Ishikawa (cell line): Measurements from ENCODE around the gene MADCAM1.

Source experiments
- CEBPB ChIP-seq: IDR thresholded peaks from 2 replicates; pipeline ENCODE4 v1.6.1; 2012
- CREB1 ChIP-seq: IDR thresholded peaks from 2 replicates; pipeline ENCODE4 v1.6.1; 2012; ENCODE audit warnings: low read depth
- FOXM1 ChIP-seq: IDR thresholded peaks from 2 replicates; pipeline ENCODE4 v1.6.1; 2012; ENCODE audit warnings: low read depth, borderline replicate concordance
- NFIC ChIP-seq: IDR thresholded peaks from 2 replicates; pipeline ENCODE4 v1.6.1; 2012
- RAD21 ChIP-seq: IDR thresholded peaks from 2 replicates; pipeline ENCODE4 v1.6.1; 2012; ENCODE audit warnings: low read depth
- TEAD4 ChIP-seq: IDR thresholded peaks from 2 replicates; pipeline ENCODE4 v1.6.1; 2012
- YY1 ChIP-seq: IDR thresholded peaks from 2 replicates; pipeline ENCODE4 v1.6.1; 2012; ENCODE audit warnings: low read depth
- ZBTB7A ChIP-seq: IDR thresholded peaks from 2 replicates; pipeline ENCODE4 v1.6.1; 2012; ENCODE audit warnings: low read depth
- TF ChIP-seq, protein P1 (sequence below): IDR thresholded peaks from 2 replicates; pipeline ENCODE4 v1.6.1; 2012
- TF ChIP-seq, protein P2 (sequence below): IDR thresholded peaks from 2 replicates; pipeline ENCODE4 v1.6.1; 2012; ENCODE audit warnings: low read depth, mild to moderate bottlenecking
- TF ChIP-seq, protein P3 (sequence below): IDR thresholded peaks from 2 replicates; pipeline ENCODE4 v1.6.1; 2012

DNA sequence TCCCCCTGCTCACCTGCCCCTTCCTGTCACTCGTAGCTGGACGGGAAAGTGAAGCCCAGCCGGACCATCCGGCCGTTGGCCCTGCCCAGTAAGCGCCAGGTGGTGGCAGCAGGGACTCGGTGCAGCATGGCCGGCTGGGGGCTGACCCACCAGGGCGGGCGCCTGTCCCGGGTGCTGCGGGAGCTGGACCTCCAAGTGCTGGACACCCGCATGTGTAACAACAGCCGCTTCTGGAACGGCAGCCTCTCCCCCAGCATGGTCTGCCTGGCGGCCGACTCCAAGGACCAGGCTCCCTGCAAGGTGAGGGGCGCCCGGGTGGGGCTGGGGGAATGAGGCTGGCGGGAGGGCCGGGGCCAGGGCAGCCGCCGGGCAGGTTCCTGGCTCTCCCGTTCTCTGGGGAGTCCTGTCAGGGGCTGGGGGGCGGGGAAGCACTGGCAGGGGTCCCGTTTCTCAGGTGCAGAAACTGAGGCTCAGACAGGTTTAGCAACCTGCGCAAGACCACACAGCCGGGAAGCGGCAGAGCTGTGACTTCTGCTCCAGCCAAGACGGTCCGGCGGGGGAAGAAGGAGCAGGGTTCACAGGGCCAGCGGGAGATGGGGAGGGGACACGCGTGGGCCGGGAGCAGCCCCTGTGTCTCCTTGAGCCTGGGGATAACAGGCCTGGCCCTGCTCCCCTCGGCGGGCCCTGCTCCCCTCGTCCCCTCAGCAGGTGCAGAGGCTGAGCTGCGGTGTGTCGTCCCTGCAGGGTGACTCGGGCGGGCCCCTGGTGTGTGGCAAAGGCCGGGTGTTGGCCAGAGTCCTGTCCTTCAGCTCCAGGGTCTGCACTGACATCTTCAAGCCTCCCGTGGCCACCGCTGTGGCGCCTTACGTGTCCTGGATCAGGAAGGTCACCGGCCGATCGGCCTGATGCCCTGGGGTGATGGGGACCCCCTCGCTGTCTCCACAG lies 52.9 kb downstream of the MADCAM1 start:
- TF ChIP-seq, protein P1, sequence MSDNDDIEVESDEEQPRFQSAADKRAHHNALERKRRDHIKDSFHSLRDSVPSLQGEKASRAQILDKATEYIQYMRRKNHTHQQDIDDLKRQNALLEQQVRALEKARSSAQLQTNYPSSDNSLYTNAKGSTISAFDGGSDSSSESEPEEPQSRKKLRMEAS: no peak
- no peak for TF ChIP-seq YY1
- no peak for TF ChIP-seq TEAD4
- no peak for TF ChIP-seq ZBTB7A
- no peak for TF ChIP-seq CREB1
- TF ChIP-seq CEBPB: no peak
- no peak for TF ChIP-seq NFIC
- TF ChIP-seq FOXM1: no peak
- TF ChIP-seq RAD21: peak; percentile 36; the same call in 1 of the 2 replicates
- TF ChIP-seq, protein P2, sequence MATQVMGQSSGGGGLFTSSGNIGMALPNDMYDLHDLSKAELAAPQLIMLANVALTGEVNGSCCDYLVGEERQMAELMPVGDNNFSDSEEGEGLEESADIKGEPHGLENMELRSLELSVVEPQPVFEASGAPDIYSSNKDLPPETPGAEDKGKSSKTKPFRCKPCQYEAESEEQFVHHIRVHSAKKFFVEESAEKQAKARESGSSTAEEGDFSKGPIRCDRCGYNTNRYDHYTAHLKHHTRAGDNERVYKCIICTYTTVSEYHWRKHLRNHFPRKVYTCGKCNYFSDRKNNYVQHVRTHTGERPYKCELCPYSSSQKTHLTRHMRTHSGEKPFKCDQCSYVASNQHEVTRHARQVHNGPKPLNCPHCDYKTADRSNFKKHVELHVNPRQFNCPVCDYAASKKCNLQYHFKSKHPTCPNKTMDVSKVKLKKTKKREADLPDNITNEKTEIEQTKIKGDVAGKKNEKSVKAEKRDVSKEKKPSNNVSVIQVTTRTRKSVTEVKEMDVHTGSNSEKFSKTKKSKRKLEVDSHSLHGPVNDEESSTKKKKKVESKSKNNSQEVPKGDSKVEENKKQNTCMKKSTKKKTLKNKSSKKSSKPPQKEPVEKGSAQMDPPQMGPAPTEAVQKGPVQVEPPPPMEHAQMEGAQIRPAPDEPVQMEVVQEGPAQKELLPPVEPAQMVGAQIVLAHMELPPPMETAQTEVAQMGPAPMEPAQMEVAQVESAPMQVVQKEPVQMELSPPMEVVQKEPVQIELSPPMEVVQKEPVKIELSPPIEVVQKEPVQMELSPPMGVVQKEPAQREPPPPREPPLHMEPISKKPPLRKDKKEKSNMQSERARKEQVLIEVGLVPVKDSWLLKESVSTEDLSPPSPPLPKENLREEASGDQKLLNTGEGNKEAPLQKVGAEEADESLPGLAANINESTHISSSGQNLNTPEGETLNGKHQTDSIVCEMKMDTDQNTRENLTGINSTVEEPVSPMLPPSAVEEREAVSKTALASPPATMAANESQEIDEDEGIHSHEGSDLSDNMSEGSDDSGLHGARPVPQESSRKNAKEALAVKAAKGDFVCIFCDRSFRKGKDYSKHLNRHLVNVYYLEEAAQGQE: no peak
- TF ChIP-seq, protein P3, sequence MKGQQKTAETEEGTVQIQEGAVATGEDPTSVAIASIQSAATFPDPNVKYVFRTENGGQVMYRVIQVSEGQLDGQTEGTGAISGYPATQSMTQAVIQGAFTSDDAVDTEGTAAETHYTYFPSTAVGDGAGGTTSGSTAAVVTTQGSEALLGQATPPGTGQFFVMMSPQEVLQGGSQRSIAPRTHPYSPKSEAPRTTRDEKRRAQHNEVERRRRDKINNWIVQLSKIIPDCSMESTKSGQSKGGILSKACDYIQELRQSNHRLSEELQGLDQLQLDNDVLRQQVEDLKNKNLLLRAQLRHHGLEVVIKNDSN: no peak
